SK-N-SH treated with all-trans-retinoic acid at 6 μM for 48 hours (cell line): ENCODE results near the gene CPNE4.

Experiments used
- ATAC-seq: fragments of 200-7000 bp; cut with Tn5 transposase; 3 replicates; pipeline ENCODE4 v1.9.1; 2020; ENCODE audit warnings: mild to moderate bottlenecking, moderate library complexity
- ARNTL ChIP-seq: fragments of 450-650 bp; formaldehyde crosslinking; IDR thresholded peaks from 2 replicates; pipeline ENCODE4 v1.5.0; 2020; ENCODE audit warnings: low read depth, mild to moderate bottlenecking, moderate library complexity, borderline replicate concordance
- BACH2 ChIP-seq: fragments of 250-450 bp; sonication (Bioruptor Pico); IDR thresholded peaks from 2 replicates; pipeline ENCODE4 v1.9.0; 2021; ENCODE audit warnings: mild to moderate bottlenecking, borderline replicate concordance
- CSDC2 ChIP-seq: fragments of 250-450 bp; sonication (Bioruptor Pico); IDR thresholded peaks from 2 replicates; pipeline ENCODE4 v1.5.0; 2020; ENCODE audit warnings: mild to moderate bottlenecking, moderate library complexity
- ESRRG ChIP-seq: fragments of 250-450 bp; sonication (Bioruptor Pico); IDR thresholded peaks from 2 replicates; pipeline ENCODE4 v1.6.1; 2021; ENCODE audit warnings: mild to moderate bottlenecking
- GLIS3 ChIP-seq: fragments of 250-450 bp; sonication (Bioruptor Pico); IDR thresholded peaks from 2 replicates; pipeline ENCODE4 v1.5.0; 2020; ENCODE audit warnings: mild to moderate bottlenecking, moderate library complexity
- ISL1 ChIP-seq: fragments of 250-450 bp; sonication (Bioruptor Pico); IDR thresholded peaks from 2 replicates; pipeline ENCODE4 v2.1.2; 2022; ENCODE audit warnings: mild to moderate bottlenecking, moderate library complexity
- OSR1 ChIP-seq: fragments of 250-450 bp; sonication (Bioruptor Pico); IDR thresholded peaks from 2 replicates; pipeline ENCODE4 v1.8.0; 2022; ENCODE audit warnings: moderate library complexity, mild to moderate bottlenecking, inconsistent platforms
- PPARA ChIP-seq: fragments of 250-450 bp; sonication (Bioruptor Pico); IDR thresholded peaks from 2 replicates; pipeline ENCODE4 v1.5.0; 2020; ENCODE audit warnings: mild to moderate bottlenecking, borderline replicate concordance
- RARB ChIP-seq: fragments of 250-450 bp; sonication (Bioruptor Pico); IDR thresholded peaks from 2 replicates; pipeline ENCODE4 v1.8.0; 2021; ENCODE audit warnings: mild to moderate bottlenecking, moderate library complexity
- SNAI2 ChIP-seq: fragments of 250-450 bp; sonication (Bioruptor Pico); IDR thresholded peaks from 2 replicates; pipeline ENCODE4 v1.5.0; 2020; ENCODE audit warnings: mild to moderate bottlenecking, moderate library complexity
- TCF4 ChIP-seq: fragments of 250-450 bp; sonication (Bioruptor Pico); IDR thresholded peaks from 2 replicates; pipeline ENCODE4 v1.8.0; 2021; ENCODE audit warnings: mild to moderate bottlenecking, moderate library complexity, borderline replicate concordance
- TOX ChIP-seq: fragments of 250-450 bp; sonication (Bioruptor Pico); IDR thresholded peaks from 2 replicates; pipeline ENCODE4 v1.8.0; 2021; ENCODE audit warnings: mild to moderate bottlenecking, moderate library complexity, borderline replicate concordance
- ZC3H10 ChIP-seq: fragments of 250-450 bp; sonication (Bioruptor Pico); IDR thresholded peaks from 2 replicates; pipeline ENCODE4 v1.5.1; 2021; ENCODE audit warnings: mild to moderate bottlenecking, moderate library complexity
- ZFP3 ChIP-seq: fragments of 250-450 bp; sonication (Bioruptor Pico); IDR thresholded peaks from 2 replicates; pipeline ENCODE4 v1.5.0; 2020; ENCODE audit warnings: mild to moderate bottlenecking, moderate library complexity
- ZFP30 ChIP-seq: fragments of 450-650 bp; formaldehyde crosslinking; IDR thresholded peaks from 2 replicates; pipeline ENCODE4 v1.5.0; 2022; ENCODE audit warnings: mild to moderate bottlenecking, moderate library complexity
- ZNF565 ChIP-seq: fragments of 450-650 bp; formaldehyde crosslinking; conservative IDR thresholded peaks from 2 replicates; pipeline ENCODE4 v1.5.0; 2020; ENCODE audit warnings: low read depth, mild to moderate bottlenecking, moderate library complexity
- ZNF70 ChIP-seq: fragments of 450-650 bp; formaldehyde crosslinking; IDR thresholded peaks from 2 replicates; pipeline ENCODE4 v1.5.0; 2020; ENCODE audit warnings: mild to moderate bottlenecking, moderate library complexity
- ZNF8 ChIP-seq: fragments of 450-650 bp; formaldehyde crosslinking; IDR thresholded peaks from 2 replicates; pipeline ENCODE4 v1.5.0; 2020; ENCODE audit warnings: mild to moderate bottlenecking, moderate library complexity
- TF ChIP-seq, protein P1 (sequence below): fragments of 250-450 bp; sonication (Bioruptor Pico); IDR thresholded peaks from 2 replicates; pipeline ENCODE4 v1.5.1; 2020; ENCODE audit warnings: low read depth, mild to moderate bottlenecking, moderate library complexity
- TF ChIP-seq, protein P2 (sequence below): fragments of 250-450 bp; sonication (Bioruptor Pico); IDR thresholded peaks from 2 replicates; pipeline ENCODE4 v1.5.0; 2020; ENCODE audit warnings: mild to moderate bottlenecking, moderate library complexity
- TF ChIP-seq, protein P3 (sequence below): fragments of 250-450 bp; sonication (Bioruptor Pico); IDR thresholded peaks from 2 replicates; pipeline ENCODE4 v1.5.1; 2021; ENCODE audit warnings: mild to moderate bottlenecking, moderate library complexity
- TF ChIP-seq, protein P4 (sequence below): fragments of 250-450 bp; sonication (Bioruptor Pico); IDR thresholded peaks from 2 replicates; pipeline ENCODE4 v1.8.0; 2020; ENCODE audit warnings: mild to moderate bottlenecking, moderate library complexity, borderline replicate concordance
- TF ChIP-seq, protein P5 (sequence below): fragments of 250-450 bp; sonication (Bioruptor Pico); IDR thresholded peaks from 2 replicates; pipeline ENCODE4 v1.8.0; 2021; ENCODE audit warnings: low read depth, mild to moderate bottlenecking, moderate library complexity, borderline replicate concordance

The CPNE4 gene

DNA sequence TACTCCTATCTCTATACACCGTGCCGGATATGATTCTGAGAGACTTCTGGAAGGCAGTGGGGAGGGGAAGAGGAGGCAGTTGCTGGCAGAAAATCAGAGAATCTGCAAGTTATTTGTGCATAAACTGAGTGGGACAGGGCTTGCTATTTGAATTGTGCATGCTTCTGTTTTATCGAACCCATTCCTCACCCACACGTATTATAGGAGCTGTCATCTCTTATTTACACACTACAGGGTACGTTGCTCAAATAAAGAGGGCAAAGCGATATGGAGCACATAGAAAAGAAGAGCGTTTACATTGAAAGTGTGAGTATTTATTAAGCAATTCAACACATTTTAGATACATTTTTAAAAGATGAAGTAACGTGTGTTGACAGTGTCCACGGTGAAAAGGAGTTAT, 191.6 kb downstream of the CPNE4 start:
- no peak for ATAC-seq

DNA sequence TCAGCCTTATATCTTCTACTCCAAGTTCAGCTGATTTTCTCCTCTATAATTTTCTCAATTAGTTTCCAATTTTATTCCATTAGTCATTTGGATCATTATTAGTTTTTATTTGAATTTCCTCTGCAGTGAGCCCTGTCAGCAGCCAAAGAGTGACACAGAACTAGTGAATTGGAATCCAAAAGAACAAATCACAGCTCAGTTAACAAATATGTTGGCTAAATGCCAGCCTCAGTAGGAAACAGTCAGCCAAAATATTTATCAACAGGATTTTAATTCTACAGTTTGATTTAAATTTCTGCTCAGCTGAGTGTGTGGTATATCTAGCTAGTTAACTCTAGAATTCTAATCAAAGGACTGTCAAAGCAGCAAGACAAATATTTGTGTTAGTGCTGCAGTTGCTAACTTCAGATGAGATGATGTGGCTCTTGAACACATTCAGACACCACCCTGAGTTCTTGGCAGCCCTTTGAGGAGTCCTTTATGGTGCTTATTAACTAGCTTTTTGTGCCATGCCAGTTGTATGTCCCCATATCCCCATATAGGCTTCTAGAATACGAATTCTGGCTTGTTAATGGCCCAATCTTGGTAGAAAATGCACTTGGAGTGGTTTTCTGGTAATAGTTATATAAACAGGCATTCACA, 194.5 kb downstream of the CPNE4 start:
- no peak for ATAC-seq
- TF ChIP-seq OSR1 (CRISPR knock-in tag) (no peak), TOX (CRISPR knock-in tag) (no peak), ZC3H10 (no peak), BACH2 (CRISPR knock-in tag) (no peak), SNAI2 (CRISPR knock-in tag) (no peak), ZNF8 (CRISPR knock-in tag) (no peak), ZNF70 (CRISPR knock-in tag) (no peak), ESRRG (CRISPR knock-in tag) (no peak), ZFP3 (no peak), RARB (no peak)
- TF ChIP-seq, protein P1, sequence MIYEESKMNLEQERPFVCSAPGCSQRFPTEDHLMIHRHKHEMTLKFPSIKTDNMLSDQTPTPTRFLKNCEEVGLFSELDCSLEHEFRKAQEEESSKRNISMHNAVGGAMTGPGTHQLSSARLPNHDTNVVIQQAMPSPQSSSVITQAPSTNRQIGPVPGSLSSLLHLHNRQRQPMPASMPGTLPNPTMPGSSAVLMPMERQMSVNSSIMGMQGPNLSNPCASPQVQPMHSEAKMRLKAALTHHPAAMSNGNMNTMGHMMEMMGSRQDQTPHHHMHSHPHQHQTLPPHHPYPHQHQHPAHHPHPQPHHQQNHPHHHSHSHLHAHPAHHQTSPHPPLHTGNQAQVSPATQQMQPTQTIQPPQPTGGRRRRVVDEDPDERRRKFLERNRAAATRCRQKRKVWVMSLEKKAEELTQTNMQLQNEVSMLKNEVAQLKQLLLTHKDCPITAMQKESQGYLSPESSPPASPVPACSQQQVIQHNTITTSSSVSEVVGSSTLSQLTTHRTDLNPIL (CRISPR knock-in tag), result no peak
- TF ChIP-seq, protein P2, sequence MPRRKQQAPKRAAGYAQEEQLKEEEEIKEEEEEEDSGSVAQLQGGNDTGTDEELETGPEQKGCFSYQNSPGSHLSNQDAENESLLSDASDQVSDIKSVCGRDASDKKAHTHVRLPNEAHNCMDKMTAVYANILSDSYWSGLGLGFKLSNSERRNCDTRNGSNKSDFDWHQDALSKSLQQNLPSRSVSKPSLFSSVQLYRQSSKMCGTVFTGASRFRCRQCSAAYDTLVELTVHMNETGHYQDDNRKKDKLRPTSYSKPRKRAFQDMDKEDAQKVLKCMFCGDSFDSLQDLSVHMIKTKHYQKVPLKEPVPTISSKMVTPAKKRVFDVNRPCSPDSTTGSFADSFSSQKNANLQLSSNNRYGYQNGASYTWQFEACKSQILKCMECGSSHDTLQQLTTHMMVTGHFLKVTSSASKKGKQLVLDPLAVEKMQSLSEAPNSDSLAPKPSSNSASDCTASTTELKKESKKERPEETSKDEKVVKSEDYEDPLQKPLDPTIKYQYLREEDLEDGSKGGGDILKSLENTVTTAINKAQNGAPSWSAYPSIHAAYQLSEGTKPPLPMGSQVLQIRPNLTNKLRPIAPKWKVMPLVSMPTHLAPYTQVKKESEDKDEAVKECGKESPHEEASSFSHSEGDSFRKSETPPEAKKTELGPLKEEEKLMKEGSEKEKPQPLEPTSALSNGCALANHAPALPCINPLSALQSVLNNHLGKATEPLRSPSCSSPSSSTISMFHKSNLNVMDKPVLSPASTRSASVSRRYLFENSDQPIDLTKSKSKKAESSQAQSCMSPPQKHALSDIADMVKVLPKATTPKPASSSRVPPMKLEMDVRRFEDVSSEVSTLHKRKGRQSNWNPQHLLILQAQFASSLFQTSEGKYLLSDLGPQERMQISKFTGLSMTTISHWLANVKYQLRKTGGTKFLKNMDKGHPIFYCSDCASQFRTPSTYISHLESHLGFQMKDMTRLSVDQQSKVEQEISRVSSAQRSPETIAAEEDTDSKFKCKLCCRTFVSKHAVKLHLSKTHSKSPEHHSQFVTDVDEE (CRISPR knock-in tag), result no peak
- TF ChIP-seq, protein P3, sequence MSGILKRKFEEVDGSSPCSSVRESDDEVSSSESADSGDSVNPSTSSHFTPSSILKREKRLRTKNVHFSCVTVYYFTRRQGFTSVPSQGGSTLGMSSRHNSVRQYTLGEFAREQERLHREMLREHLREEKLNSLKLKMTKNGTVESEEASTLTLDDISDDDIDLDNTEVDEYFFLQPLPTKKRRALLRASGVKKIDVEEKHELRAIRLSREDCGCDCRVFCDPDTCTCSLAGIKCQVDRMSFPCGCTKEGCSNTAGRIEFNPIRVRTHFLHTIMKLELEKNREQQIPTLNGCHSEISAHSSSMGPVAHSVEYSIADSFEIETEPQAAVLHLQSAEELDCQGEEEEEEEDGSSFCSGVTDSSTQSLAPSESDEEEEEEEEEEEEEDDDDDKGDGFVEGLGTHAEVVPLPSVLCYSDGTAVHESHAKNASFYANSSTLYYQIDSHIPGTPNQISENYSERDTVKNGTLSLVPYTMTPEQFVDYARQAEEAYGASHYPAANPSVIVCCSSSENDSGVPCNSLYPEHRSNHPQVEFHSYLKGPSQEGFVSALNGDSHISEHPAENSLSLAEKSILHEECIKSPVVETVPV (CRISPR knock-in tag), result no peak

More for the DNA sequence above, 191.6 kb downstream of the CPNE4 start:
- TF ChIP-seq TOX (CRISPR knock-in tag) (no peak), ARNTL (no peak), ZFP3 (no peak), OSR1 (CRISPR knock-in tag) (no peak), ZNF565 (CRISPR knock-in tag) (no peak), ZFP30 (CRISPR knock-in tag) (no peak), BACH2 (CRISPR knock-in tag) (no peak), PPARA (CRISPR knock-in tag) (no peak), ISL1 (CRISPR knock-in tag) (no peak), ESRRG (CRISPR knock-in tag) (no peak), ZNF70 (CRISPR knock-in tag) (no peak), ZC3H10 (no peak), TCF4 (CRISPR knock-in tag) (no peak), GLIS3 (CRISPR knock-in tag) (no peak), CSDC2 (CRISPR knock-in tag) (no peak), SNAI2 (CRISPR knock-in tag) (no peak)
- TF ChIP-seq, protein P2 (CRISPR knock-in tag), result no peak
- TF ChIP-seq, protein P4, sequence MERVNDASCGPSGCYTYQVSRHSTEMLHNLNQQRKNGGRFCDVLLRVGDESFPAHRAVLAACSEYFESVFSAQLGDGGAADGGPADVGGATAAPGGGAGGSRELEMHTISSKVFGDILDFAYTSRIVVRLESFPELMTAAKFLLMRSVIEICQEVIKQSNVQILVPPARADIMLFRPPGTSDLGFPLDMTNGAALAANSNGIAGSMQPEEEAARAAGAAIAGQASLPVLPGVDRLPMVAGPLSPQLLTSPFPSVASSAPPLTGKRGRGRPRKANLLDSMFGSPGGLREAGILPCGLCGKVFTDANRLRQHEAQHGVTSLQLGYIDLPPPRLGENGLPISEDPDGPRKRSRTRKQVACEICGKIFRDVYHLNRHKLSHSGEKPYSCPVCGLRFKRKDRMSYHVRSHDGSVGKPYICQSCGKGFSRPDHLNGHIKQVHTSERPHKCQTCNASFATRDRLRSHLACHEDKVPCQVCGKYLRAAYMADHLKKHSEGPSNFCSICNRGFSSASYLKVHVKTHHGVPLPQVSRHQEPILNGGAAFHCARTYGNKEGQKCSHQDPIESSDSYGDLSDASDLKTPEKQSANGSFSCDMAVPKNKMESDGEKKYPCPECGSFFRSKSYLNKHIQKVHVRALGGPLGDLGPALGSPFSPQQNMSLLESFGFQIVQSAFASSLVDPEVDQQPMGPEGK, result no peak
- TF ChIP-seq, protein P5, sequence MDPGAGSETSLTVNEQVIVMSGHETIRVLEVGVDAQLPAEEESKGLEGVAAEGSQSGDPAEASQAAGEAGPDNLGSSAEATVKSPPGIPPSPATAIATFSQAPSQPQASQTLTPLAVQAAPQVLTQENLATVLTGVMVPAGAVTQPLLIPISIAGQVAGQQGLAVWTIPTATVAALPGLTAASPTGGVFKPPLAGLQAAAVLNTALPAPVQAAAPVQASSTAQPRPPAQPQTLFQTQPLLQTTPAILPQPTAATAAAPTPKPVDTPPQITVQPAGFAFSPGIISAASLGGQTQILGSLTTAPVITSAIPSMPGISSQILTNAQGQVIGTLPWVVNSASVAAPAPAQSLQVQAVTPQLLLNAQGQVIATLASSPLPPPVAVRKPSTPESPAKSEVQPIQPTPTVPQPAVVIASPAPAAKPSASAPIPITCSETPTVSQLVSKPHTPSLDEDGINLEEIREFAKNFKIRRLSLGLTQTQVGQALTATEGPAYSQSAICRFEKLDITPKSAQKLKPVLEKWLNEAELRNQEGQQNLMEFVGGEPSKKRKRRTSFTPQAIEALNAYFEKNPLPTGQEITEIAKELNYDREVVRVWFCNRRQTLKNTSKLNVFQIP, result no peak
- TF ChIP-seq, protein P1 (CRISPR knock-in tag), result no peak
- TF ChIP-seq, all 23 proteins: peak for 0
